H54 (cell line): Measurements from ENCODE around the gene HEYL.

Experiments used
- DNase-seq: peaks from one replicate; pipeline ENCODE4 v3.0.0; 2011; ENCODE audit warnings: low spot score, mixed read lengths; ENCODE audit not compliant: insufficient read length
- FAIRE-seq: peaks from 3 replicates; lab custom pipeline; 2011; peaks lifted over from hg19 to GRCh38; lab: Jason Lieb, UNC
- POLR2A ChIP-seq: IDR thresholded peaks from 2 replicates; pipeline ENCODE4 v1.6.1; 2011; ENCODE audit warnings: low read depth, mild to moderate bottlenecking, low read length

Gene HEYL

DNA sequence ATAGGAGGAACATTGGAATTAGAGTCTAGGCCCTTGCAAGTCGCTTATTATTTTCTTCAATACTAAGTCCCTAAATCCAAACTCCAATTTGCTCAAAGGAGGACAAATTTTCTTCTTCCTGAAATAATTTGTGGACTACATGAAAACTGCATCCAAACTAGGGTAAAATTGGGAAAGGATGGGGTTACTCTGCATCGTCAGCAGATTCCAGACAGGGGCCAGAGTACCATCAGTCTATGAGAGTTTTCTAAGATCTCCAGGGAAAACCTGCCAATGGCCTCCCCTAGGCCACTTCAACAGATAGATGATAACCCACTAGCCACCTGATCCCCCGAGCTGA is 508 bp downstream of the HEYL start:
- FAIRE-seq (no peak), DNase-seq (no peak)
- TF ChIP-seq POLR2A = no peak

DNA sequence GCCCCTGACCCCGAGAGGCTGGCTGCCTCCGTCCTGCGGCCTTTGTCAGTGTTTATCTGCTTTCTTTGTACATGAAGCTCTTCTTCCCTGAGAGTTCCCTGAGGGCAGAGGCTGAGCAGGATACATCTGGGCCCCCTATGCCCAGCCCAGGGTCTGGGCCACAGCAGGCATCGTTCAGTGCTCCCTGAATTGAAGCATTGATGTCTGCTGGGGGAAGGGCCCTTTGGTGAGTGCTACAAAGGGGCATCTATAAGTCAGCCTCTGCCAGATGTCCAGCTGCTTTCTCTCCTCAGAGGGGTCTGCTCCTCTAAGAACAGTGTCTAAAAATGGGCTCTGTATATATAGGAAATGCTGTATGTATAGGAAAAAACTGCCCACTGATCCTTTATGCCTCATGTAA is 2.1 kb downstream of the HEYL start:
- FAIRE-seq (no peak), DNase-seq (no peak)
- TF ChIP-seq POLR2A = no peak

DNA sequence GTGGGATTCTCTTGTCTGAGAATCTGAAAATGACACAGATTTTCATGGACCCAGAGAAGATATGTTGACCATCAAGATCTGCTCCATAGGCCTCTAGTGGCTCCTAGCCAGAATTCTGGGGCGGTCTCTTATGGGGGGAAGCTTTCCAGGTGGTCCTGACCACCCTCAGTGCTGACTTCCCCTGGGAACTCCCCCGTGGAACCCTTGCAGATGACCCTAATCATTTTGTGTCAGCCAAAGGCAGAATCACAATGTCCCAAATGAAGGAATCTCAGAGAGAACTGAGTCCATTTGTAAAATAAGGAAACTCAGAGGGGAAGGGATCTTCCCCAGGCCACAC is 3.6 kb downstream of the HEYL start:
- FAIRE-seq = no peak
- no peak for DNase-seq
- TF ChIP-seq POLR2A = no peak

DNA sequence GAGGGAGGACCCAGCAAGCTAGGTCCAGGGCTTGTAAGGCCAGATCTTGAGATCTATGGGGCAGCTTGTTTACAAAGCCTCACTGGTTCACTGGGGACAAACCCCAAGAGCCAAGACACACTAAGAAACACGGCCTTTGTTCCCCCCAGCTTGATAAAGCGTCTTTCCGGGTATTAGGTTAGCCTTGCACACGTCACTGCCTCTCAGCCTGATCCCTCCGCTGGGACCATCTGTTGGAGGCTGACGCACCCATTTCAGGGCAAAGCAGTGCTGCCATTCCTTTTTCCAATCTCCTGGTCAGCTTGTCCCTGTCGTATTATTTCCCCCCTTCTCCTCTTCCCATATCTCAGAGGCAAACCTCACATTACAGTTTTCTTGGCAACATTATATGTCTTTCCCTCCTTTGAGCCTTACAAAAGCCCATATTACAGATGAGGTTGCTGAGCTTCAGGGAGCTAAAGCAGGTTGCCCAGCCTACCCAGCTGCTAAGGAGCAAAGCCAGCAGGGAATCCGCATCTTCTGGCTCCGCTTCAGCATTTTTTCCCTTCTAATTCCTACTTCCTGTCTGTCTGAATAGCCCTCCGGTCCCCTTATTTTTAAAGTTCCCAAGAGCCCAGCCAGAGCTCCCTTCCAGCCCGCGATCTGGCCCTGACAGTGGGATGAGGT is 4.1 kb downstream of the HEYL start:
- TF ChIP-seq POLR2A = no peak
- FAIRE-seq (no peak), DNase-seq (no peak)

DNA sequence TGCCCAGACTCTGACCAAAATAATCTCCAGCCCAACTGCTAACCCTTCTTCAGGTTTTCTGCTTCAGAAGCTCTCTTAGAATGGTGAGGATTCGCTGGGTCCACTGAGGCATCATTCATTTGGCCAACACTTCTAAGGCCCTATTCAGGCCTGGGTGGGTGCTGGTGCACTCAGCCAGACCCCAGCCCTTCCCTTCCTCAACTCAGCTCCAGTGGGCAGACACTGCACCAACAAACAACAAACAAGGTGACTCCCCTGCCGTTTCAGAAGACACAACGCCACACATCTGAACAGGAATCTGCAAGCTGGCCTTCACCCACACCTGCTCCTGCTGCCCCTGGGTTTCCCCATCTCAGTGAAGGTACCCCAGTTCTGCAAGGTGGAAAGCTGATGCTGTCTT is 6.0 kb downstream of the HEYL start:
- DNase-seq (no peak), FAIRE-seq (no peak)
- no peak for TF ChIP-seq POLR2A

DNA sequence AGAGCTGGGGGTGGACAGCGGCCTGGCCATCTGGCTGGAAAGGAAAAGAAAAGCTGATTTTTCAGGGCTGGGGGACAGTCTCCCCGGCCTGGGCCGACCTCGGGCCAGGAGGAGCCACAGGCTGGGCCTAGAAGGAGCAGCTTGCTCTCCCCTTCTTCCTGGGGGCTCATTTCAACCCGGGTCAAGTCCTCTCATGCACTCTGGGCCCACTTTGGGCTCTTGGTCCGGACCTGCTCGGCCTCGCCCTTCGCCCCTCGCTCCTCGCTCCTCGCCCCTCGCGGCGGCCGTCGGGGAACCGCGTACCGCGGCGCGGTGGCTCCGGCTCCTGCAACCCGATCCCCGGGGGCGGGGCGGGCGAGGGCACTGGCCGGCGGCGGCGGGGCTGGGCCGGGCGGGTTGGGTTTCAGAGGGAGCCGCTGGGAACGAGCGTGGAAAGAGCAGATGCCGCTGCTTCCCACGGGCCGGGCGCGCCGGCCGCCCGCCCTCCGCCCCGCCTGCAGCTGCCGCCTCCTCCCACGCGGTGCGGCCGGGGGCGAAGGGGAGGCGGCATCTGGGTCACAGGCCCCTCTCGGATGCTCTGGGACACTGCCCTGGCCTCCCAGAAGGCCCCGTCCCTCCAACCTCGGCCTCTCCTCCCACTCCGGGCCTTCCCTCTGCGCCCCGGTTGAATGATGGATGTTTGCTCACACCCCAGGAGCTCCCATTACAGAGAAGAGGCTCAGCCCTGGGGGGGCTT is 6.6 kb downstream of the HEYL start:
- DNase-seq = no peak
- FAIRE-seq = no peak

DNA sequence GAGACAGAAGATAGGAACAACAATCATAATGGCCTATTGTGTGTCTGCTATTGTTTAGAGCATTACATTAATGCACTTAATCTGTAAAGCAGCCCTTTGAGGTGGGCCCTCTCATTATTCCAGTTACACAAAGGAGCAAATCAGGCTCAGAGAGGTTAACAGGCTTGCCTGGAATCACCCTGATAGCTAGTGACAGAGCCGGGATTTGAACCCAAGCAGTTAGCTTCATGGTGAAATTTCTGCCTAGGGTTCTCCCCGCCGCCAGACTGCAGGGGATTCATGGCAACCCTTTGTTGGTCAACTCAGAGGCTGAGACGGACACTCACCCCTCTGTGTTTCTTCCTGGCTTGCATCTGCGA is 7.1 kb downstream of the HEYL start:
- DNase-seq (no peak), FAIRE-seq (no peak)
- TF ChIP-seq POLR2A = no peak

More for the DNA sequence above, 6.6 kb downstream of the HEYL start:
- TF ChIP-seq POLR2A = no peak

DNA sequence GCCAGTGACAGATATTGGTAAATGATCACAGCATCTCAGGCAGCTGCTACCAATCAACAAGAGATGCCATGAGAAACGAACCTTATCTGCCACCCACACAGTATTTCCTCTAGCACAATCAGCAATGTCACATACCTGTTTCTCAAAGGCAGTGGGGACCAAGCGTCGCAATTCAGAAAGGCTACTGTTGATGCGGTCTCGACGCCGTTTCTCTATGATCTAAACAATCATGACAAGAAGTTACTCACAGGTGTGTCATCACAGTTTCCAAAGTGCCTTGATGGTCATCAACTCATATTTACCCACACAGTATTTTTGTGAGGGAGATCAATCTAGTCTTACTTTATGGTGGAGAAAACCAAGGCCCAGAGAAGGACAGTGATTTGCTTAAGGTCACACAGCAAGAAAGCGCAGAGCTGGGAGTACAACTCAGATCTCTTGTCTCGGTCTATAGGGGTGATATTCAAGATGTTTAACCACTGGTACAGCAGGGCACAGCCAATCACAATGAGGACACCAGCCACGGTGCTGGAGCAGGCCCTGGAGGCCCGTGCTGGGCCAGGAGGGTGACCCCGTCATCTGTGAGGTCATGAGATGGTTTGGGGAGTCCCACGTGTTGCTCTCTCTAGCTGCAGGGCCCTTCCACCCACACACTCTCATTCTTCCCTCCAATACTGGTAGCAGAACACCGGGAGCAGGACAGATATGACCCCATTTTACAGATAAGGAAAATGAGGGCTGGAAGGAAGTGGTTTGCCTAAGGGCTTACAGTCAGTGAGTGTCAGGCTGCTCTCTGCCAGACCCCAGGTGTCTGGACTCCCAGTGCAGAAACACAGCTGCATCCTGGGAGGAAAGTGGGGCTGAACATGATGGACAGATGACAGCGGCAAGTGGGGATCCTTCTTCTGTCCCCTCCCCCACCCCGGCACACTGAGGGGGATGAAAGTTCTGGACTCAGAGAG is 7.8 kb downstream of the HEYL start:
- TF ChIP-seq POLR2A = no peak
- DNase-seq = no peak
- FAIRE-seq = no peak

DNA sequence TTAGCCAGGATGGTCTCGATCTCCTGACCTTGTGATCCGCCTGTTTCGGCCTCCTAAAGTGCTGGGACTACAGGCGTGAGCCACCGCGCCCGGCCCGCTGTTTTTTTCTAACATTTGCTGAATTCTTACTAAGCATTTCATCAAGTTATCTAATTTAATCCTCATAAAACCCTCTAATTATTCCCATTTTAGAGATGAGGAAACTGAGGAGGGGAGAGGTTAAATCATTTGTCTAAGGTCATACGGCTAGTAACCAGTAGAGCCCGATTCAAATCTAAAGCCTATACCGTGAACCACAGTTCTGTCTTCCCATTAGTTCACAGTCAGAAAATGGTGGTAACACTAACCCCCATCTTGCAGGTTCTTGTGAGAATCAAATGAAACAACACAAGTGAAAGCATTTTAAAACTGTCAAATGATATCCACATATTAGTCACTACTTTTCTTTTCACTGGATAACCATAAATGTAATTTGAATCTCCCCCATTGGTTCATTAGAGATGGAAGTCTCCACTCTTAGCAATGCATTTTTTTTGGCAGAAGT is 10.6 kb downstream of the HEYL start:
- FAIRE-seq (no peak), DNase-seq (no peak)
- TF ChIP-seq POLR2A = no peak

DNA sequence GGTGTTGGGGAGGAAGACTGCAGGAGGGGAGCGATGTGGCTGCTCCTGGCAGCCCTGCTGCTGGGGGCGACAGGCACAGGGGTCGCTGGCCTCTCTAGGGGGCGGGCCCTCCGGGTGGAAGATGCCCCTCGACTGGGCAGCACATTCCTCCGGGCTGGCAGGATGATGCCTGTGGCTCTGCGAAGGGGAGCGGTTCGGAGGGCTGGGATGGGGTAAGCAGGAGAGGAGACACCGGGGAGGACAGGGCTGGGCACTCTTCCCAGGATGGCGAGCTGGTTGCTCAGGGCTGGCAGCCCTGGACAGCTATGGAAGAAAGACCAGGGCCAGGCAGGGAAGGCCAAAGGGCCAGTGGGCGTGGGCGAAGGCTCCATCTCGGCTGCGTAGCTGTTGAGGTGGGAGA is 12.8 kb downstream of the HEYL start:
- FAIRE-seq = no peak
- DNase-seq = no peak
- no peak for TF ChIP-seq POLR2A

DNA sequence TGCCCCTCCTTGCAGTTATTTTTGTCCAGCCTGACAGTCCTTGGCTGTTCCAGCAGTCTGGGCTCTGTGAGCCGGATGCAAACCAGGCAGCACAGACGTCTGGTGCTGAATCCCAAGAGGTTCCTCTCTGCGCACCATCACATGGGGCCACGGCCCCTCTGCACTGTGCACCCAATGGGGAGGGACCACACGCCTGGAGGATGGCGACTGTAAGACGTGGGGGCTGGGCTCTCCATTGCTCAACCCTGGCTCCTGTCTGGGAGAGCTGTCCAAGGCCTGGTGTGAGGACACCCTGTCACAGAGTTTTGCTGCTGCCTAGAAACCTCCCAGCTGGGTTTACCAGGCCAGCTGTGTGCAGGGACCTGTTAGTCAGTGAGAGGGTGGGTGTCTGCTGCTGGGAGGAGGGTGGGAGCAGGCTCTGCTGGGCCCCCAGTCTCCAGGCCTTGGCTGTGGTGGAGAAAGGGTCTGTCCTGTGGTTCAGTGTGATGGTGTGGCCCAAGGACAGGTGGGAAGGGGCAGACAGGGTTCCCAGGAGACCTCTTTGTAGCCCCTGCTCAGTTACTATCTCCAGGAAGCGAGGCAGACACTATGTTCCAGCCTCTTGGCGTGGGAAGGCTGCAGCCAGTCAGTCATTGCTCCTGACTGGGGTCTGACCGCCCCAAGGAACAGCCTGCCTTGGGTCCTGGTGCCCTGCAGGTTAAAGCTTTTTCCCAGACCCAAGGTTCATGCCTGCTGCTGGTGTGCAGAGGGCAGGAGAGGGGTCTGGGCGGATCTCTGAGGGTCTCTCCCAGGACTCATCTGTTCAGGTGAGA is 13.8 kb downstream of the HEYL start:
- no peak for DNase-seq
- no peak for TF ChIP-seq POLR2A
- FAIRE-seq = no peak

DNA sequence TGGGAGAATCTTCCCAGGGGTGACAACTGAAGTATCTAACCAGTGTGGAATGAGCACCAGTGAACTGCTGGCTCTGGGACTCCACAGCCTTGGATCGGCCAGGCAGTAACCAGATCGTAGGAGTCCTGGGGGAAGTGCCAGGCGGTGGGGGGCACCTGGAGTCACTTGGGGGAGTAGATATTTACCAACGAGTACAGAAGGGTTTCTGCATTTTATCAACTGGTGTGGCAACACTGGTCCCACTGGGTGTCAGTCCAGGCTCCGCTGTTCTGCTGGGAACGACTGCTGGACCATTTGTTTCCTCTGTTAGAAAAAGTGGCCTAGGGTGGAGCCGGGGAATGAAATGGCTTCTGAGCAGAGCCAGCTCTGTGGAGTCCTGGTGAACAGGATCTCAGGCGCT is 14.4 kb downstream of the HEYL start:
- DNase-seq = no peak
- no peak for TF ChIP-seq POLR2A
- no peak for FAIRE-seq

DNA sequence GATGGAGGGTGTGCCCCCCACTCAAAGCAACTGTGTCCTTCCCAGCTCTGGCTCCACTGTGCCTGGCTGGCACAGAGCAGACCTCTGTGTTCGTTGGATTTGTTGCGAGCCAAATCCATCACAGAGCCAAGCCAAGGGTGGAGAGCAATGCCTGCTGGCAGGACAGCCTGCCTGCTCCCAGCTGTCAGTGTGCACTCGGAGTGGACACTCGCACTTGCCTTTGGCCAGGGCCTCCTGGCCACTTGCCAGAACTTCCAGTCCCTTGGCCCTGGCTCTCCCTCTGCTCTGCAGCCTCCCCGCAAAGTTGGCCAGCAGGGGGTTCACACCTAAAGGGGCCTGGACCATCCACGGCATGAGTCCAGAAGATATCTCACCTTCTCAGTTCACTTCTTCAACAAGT is 16.4 kb downstream of the HEYL start:
- no peak for TF ChIP-seq POLR2A
- DNase-seq (no peak), FAIRE-seq (no peak)
